Fibroblast of peridontal ligament (primary cell): ENCODE results near the gene BZW2.

Experiments
- DNase-seq: peaks from one replicate; pipeline ENCODE4 v3.0.0-alpha.2; 2010; ENCODE audit errors: extremely low read depth

Gene BZW2

DNA sequence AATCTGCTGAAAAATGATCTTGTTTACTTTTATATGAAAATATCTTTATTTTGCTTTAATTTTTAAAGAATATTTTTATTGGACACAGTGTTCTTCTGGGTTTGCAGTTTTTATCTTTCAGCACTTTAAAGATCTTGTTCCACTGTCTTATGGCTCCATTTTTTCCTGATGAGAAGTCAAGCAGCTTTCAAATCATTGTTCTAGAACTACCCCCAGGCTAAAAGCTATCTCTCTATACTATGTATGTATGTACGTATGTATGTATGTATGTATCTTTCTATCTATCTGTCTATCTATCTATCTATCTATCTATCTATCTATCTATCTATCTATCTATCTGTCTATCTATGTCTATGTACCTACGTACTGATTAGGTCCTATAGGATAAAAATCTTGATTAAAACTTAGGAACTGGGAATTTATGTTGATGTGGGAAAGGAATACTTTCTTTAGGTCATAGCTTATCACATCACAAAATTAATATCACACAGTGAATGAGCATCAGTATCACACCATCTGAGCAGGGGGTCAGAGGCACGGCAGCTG lies 72.2 kb downstream of the BZW2 start:
- no peak for DNase-seq

DNA sequence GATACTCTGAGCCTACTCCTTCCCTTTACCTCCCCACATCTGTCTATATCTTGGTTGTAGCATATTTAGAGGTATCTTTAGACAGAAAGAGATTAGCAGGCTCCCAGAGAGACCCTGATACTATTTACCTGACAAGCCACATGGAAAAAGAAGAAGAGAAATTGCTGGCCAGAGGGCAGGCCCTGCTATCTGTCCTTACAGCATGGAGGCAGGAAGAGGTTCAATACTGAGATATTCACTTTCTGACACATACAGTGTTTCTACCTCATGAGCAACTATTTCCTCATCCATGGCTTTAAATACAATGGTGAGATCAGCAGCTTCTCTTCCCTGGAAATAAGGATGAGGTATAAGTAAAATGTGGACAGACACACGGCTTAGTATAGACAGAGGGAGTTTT lies 73.7 kb downstream of the BZW2 start:
- DNase-seq = no peak

DNA sequence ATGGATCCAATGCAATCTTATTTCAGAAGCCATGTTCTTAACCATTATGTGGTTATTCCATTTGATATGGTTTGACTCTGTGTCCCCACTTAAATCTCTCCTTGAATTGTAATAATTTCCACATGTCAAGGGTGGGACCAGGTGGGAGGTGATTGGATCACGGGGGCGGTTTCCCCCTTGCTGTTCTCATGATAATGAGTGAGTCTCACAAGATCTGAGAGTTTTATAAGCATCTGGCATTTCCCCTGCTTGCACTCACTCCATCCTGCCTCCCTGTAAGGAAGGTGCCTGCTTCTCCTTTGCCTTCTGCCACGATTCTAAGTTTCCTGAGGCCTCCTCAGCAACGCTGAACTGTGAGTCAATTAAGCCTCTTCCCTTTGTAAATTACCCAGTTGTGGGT lies 75.6 kb downstream of the BZW2 start:
- DNase-seq = no peak

DNA sequence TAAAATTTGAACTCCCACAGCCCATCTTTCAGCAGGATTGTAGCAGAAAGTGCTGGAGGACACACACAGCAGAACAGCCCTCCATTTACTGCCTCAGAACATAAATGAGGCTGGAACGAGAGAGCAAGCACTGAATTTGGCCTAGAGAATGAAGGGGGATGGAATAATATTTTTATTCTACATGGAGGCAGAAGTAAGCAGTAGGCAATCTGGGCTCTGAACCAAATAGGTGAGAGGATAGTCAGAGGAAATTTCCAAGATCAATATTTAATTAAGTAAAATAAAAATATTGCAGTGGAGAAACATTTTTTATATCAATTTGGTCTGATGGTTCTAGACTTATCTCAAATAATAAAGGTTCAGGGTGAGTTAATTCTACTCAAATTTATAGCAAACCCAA lies 78.4 kb downstream of the BZW2 start:
- DNase-seq = no peak

DNA sequence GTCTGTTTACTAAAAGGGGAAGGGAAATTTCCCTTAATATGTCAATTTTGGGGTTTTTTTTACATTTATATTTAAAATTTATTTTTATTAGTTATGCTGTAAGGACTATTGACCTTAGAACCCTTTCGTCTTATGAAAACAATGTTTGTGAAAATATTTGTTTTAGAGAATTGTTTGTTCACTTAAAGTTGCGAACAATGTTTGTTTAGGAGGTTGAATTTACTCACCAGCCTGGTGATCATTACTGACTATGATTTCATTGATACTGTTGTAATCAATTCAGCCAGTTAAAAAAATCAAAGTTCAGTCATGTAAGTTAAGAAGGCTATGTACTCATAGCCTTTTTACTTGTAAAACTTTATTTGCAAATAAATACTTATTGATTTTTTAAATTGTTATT lies 80.2 kb downstream of the BZW2 start:
- DNase-seq = no peak

DNA sequence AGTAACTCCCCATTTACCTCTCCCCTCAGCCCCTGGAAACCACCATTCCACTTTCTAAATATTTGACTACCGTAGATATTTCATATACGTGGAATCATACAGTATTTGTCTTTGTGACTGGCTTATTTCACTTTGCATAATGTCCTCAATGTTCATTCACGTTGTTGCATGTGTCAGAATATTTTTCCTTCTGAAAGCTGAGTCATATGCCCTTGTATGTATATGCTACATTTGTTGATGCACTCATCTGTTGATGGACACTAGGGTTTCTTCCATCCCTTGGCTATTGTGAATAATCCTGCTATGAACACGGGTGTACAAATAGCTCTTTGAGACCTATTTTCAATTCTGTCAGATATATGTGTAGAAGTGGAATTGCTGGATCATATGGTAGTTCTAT lies 81.8 kb downstream of the BZW2 start:
- DNase-seq = no peak

DNA sequence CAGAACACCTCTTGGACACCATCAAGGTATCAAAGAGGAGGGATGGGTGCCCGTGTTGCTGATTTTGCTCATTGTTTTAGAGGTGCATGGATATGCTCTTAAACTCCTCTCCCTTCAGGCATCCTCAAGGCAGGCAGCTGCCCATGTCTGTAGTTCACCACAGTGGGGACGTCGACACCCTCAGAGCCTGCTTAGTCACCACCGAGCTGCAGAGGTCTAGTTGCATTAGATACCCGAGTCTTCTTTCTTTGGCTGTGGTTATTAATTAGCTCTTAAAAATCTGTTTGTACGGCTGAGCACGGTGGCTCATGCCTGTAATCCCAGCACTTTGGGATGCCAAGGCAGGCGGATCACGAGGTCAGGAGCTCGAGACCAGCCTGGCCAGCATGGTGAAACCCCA lies 82.8 kb downstream of the BZW2 start:
- no peak for DNase-seq

DNA sequence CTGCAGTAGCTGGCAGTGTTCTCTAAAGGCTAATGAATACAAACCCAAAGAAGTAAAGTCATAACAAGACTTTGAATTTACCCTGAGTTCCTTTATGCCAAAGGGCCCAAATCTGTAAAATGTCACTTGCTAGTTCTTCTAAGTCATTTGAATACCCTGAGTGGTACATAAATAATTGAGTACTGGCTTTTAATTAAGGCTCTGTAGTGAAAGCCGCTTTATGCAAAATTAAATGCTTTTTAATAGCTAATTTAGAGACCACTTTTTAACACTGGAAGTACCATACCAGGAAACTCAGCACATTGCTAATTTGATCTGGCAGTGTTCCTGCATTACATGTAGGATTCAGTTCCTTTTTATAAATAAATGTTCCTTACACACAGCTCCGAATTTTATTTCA lies 83.6 kb downstream of the BZW2 start:
- DNase-seq = no peak

DNA sequence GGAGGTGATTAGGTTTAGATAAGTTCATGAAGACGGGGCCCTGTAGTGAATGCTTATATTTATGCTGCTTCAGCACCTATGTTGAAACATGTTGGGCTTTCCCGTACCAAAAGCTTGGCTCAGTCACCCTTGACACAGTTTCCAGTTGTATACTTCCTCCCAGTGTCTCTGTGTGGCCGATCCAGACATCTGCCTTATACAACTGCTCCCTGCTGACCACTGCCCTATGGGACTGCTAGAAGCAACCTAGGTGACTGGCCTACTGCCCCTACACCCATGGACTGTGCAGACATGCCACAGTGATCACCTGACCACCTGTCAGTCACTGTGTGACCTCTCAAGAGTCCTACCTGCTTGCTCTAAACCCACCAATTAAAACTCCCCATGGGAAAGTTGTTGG lies 85.0 kb downstream of the BZW2 start:
- DNase-seq = no peak

DNA sequence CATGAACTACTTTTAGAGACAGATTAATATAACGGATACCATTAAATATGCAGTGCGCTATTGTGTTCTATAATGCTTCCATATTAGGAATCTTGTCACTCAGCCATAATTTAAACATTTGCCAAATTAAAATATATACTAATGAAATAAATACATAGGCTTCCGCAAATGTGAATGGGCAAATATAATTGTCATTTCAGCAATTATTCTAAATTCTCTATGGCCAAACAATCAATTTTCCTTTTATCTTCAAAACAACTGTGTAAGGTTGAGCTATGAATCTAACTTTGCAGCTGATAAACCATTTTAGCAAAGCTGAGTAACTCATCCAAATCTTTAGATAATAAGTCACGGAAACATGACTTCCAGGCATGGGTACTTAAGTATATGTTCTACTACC lies 86.8 kb downstream of the BZW2 start:
- no peak for DNase-seq

DNA sequence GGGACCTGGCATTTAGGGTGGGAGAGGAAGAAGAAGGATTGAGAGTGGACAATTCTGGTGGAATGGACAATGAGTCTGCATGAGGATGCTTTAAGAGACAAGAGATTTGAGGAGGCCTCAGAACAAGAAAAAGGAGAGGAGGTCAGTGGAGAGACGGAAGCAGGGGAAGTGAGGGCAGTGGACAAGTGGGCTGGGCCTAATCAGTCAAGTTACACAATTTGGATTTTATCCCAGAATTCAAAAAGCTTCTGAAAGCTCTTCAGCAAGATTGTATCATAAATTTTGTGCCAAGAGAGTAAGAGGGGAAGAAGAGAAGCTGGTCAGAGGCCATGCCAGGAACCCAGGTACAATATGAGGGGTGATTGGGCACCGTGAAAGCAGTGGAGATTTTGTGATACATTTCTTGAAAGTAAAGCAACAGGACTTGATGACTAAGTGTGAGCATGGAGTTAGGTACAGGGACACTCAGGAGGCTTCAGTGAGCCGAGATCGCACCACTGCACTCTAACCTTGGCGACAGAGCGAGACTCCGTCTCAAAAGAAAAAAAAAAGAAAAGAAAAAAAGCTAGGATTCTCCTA lies 88.3 kb downstream of the BZW2 start:
- no peak for DNase-seq

DNA sequence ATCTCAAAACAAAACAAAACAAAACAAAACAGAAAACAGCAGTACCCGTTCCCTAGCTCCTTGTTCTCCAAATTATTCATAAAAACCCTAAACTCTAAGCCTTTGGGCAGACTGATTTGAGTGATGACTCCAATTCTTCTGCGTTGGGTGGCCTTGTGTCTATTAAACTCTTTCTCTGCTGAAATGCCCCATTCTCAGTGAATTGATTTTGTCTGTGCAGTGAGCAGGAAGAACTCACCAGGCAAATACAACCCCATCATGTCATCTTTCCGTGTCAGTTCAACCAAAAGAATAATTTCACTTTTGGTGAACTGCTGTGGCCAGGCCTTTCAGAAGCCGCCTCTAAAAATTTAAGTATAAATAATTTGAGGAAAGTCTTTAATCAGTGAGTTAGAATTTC lies 89.0 kb downstream of the BZW2 start:
- DNase-seq = no peak

DNA sequence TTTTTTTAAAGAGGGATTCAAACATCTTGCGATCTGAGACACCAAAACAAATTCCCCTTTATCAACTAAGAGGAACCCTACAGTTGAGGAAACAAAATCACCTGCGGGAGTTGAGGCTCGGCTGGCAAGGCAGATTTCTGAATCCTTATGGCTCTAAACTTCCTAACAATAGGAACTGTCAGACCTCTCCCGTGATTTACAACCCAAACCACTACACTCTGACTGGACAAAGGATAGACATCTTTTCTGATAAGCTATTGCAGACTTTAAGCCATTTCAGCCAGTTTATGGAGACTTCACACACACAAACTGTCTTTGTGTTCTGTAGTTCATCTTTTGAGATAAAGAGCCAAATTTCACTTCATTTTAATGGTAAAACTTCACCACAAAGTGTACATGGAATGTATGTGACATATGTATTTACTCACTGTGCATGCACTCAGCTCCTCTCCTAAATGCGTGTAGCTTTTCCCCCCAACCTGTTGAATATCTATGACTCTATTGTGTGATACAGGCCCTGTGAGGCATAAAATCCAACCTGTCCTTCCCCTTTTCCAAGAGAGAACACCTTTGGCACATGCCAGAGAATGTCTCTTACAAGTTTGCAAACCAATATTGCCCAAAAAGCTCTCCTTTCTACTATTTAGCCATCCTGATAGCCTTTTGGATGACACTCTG lies 92.2 kb downstream of the BZW2 start:
- no peak for DNase-seq

DNA sequence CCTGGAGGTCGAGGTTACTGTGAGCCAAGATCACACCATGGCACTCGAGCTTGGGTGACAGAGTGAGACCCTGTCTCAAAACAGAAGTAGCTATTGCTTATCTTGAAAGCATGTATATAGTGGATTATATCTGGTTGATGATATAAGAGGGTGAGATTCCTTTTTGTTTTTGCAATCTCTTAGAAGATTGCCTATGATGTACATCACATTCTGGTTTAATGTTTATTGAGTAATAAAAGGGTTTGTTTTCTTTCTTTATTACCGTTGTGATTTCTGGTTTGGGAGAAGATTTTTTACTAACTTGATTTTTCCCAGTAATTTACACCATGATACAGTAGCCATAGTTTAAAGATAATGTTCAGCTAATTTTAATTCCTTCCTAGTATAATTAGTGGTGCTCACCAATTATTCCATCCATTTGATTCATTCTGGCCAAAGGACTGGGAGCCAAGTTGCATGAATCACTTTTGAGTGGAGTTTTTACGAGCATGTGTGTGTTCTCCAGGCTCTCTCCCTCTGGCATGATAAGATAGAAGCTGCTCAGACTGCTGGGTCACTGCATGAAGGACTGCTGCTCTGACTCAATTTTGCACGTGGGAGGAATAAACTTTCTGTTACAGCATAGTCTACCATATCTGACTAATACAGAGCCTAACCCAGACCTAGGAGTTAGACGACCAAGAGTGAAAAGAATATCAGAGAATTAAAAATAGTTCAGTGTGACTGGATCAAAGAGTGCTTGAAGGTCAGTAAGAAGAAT lies 94.1 kb downstream of the BZW2 start:
- peak; percentile 96 for DNase-seq

DNA sequence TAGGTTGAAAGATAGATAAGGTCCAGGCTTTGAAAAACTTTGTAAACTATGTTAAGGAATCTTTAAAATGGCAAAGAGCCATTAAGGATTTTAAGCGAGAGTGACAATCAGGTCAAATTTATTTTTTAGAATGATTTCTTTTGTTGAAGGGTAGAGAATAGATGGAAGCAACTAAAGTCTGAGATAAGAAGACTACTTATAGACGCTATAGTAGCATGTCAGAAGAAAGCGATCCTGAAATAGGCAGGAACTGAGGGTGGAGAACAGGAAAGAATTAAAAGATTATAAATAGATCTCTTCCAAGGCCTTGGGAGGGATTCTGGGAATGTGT lies 94.6 kb downstream of the BZW2 start:
- DNase-seq = no peak

DNA sequence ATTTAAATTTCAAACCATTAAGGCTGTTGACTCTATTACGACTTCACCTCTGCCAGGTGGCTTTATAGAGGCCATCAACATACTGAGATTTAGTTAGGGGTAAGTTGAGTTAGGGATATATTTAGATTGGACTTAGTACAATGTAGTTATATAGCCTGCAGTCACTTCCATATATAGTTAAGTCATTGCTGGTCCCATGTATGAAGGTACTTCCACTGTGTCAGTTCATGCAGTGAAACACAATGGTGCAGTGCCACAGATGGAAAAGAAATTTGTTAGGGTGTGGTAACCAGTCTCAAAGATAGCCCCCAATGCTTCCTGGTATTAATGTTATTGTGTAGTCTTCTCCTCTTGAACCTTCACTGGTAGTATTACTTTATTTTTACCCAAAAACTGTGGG lies 95.0 kb downstream of the BZW2 start:
- DNase-seq = no peak

DNA sequence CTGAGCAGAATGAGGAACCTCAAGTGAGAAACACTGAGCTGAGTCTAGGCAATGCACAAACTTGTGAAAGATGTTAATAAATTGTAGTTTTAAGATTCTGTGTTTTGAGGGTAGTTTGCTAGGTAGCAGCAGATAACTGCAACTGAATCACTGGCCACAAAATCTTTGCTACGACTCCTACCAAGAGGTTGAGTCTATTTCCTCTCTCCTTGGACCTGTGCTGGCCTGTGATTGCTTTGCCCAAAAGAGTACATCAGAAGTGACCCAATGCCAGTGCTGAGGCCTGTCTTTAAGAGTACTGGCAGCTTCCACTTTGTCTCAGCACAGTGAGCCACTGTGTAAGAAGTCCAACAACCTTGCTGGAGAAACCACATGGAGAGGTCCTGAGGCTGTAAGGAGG lies 95.7 kb downstream of the BZW2 start:
- no peak for DNase-seq

DNA sequence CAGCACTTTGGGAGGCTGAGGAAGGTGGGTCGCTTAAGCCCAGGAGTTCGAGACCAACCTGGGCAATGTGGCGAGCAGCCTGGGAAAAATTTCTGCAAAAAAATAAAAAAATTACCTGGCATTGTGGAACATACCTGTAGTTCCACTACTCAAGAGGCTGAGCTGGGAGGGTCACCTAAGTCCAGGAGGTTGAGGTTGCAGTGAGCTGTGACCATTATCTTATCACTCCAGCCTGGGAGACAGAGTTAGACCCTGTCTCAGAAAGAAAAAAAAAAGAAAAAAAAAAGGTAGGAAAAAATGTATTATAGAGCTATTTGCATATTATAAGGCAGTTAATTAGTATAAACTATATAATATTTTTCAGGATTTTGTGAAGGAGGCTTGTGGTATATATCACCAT lies 96.6 kb downstream of the BZW2 start:
- DNase-seq = no peak

DNA sequence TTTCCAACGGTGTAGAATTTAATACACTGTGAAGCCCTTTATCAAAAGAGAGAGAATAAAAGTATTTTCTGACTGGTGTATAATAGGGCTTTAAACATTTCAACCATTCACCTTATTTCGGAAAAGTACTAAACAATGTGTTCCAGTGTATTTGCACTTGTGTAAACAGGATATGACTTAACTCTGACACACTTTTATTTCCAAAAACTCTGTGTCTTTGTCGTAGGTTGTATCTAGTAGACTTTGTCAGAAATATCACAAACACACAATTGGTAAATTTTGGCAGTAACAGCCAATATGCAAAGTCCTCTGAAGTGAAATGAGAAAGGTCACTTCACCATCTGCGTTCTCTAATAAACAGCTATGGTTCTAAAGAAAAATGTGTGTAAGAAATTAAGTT lies 97.3 kb downstream of the BZW2 start:
- DNase-seq = no peak

DNA sequence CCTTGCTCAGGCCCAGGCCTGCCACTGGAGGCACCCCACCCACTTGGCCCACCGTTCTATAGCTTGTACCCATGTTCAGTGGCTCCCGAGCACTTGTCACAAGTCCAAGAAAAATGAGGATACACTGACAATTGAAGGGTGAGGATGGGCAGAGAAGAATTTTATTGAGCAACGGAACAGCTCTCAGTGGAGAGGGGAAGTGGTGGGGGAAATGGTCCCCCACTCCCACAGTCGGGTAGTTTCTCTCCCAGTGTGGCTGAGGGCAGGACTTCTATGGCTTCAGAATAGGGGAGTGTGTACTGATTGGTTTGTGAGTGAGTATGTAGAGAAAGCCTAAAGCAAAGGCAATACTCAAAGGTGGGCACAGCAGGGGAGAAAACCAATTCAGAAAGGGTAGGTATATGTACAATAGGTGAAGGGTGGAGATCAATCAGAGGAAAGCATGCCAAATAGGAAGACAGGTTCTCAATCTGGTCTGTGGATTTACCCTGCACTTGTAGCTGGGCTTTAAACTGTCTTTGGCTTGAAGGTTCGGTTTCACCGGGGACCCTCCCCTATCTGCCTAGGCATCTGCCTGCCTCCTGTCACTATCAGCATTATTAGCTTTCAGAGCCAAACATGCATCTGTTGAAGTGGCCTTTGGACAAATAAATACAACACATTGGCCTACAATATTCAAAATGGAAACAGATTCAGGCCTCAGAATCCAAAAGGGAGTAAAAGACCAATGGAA lies 98.7 kb downstream of the BZW2 start:
- no peak for DNase-seq

DNA sequence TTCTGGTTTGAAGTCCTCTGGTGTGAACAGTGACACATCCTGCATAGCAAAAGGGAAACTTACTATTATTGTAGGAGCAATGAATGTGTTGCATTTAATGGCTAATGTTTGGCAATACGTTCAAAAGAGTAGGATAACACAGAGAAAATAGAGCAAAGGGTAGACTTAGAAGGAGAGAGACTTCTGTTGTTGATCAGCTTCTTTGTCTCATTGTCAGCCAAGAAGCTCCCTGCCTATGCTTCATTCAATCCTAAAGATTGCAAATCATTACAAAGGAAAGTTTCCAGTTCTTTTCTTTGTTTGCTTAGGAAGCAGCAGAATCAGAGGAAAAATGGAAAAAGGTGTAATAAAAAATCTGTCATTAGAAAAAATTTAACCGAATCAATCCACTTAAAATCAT lies 99.7 kb downstream of the BZW2 start:
- DNase-seq = no peak

DNA sequence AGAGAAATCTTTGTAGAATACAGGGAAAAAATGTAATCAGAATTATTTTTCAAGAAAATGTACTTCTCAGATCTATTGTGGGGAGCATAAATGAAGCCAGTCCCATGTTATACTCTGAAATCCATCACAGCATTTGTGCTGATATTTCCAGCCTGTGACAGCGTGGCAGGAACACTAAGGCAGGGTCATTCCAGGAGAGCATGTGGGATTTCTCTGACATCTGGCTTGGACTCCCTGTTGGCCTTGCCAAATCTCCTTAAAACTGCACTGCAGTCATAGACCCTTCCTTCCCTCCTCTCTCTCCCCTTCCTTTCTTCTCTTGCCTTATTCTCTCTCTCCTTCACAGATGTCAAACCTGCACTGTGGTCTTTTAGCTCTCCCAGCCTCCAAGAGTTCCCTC lies 101.1 kb downstream of the BZW2 start:
- DNase-seq = no peak
